Retina (tissue), 1 donor: ENCODE measurements around the gene CILP.

Experiments used
- DNase-seq: peaks from one replicate; pipeline ENCODE4 v3.0.0-alpha.2; 2016

The CILP gene

DNA sequence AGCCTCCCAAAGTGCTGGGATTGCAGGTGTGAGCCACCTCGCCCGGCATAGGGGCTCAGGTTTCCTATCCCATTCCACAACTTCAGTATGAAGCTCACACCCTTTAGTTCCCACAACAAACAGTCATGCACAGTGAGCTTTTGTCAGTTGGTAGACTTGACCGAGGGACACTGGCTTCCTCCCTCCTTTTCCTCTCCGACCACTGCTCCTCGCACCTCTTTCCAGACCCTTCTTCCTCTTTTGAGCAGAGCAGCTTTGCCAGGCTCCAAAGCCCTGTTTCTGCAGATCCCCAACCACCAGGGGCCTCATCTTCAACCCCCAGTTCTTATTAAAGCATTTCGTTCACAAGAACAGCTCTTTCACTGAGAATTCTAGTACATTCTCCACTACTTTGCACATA is 12.7 kb upstream of the CILP start:
- DNase-seq: no peak

DNA sequence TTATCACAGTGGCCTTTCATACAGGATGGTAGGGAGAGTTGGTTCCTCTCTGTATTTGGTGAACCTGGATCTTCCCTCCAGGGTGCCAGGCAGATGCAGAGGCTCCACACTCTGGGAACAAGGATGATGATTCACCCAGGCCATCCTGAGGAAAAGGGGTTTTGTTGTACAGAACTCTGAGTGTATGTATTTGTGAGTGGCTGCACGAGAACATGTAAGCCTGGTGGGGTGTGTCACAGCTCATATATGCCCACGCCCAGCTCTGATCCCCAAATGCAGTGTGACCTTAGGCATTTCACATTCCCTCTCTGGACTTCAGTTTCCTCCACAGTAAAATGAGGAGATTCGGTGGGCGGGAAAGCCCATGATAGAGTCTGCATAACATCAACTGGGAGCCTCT is 11.6 kb upstream of the CILP start:
- no peak for DNase-seq

DNA sequence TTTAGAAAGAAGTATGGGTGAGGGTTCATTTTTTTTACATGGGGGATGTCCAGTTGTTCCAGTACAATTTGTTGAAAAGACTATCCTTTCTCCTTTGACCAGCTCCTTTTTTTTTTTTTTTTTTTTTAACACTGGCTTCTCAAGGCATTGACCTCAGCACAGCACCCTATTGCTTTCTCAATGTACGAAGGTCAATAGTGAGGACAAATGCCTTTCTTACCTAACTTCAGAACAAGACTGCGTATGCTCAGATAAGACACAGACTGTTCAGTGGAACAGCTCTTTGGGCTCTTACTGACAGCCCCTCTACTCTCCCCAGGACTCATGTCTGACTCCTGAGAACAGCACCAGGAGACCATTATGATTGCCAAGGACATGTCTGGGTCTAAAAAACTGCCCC is 10.4 kb upstream of the CILP start:
- DNase-seq: no peak

DNA sequence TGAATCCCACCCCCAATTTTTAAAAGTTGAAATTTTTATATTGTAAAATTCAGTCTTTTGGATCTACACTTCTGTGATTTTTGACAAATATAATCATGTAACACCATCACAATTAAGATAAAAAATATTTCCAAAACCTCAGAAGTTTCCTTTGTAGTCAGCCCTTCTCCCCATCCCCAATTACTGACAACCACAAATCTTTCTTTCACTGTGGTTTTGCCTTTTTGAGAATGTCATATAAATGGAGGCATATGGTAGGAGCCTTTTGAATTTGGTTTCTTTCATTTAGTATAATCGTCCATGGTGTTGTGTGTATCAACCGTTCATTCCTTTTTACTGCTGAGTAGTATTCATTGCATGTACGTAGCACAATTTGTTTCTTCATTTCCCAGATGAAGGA is 7.9 kb upstream of the CILP start:
- DNase-seq: no peak

DNA sequence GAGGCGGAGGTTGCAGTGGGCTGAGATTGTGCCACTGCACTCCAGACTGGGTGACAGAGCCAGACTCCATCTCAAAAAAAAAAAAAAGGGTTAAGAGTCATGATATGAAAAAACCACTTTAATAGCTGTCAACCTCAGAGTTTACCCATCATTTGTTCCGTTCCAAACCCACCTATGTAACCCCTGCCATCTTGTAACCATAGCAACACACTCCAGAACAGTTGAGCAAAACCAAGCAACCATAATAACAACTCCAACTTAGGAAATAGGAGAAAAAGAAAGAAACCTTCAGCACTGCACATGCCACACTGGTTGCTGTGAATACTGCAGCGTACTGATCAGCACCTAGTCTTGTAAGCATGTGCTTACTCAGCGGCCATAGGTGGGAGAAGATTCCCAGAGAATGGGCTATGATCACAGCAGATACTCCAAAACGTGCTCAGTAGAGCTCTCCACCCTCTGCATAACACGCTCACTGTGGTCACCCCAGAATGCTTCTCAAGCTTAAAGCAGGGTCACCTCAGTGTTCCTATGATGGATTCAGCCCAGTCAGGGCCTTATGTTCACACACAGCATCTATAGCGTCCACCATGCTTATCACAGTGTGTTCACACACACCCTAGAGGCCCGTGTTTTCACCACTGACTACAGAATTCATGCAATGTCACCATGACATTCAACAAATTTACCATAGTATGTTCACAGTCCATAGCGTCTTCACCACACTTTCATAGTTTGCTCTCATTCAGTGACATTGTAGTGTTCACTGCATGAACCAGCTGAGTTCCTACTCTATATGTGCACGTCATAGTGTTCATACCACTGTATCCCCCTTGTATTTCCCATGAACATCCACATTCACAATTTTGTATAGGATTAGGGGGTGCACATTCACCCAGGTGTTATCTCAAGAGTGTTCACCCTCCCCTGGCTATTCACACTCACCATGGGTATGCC is 6.5 kb upstream of the CILP start:
- DNase-seq: no peak

DNA sequence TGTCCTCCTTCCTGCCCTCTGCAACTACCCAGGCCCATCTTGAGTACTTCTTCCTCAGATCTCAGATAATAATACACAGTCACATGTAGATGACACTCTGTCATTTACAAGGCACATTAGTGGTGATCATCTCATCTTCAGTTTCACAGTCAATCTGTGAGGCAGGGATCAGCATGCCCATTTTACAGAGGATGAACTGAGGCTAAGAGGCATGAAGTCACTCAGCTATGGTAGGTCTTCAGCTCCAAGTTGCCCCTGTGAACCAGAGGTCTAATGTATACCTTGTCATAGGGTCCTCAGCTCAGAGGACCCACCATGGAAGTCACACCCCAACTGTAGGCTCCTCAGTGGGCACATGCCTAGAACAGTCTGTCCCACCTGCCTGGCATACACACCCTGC is 4.2 kb upstream of the CILP start:
- DNase-seq: no peak

DNA sequence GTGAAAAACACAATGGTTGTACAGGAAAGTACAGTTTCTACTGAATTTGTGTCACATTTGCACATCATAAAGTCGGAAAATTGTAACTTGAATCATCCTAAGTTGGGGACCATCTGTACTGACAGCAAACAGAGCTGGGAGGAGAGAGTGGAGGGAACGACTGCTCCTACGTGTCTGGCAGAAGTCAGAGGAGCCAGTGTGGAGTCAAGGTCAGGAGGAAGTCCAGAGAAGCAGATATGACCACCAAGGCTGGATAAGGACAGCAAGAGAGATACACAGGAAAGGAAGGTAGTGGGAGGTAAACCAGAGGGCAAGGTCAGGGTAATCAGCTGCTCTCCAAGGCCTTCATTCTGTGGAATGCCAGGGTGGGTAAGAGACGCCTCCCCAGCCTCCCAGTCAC is 2.7 kb upstream of the CILP start:
- no peak for DNase-seq

DNA sequence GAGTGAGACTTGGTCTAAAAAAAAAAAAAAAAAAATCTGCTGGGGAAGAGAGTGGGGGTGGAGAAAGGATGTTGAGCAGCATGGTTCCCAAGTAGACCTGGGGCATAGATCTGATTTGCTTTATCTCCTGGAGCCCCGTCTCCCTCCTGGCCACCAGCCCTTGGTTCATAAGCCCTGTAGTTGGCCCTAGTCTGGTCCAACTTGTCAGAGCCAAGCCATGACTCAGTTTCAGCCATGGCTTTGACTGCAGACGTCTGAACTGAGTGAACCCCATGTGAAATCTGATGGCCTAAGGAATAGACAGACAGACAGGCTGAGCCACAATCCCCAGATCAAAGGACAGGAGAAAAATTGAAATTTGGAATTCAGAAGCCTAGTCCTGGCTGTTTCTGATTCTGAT is 2.0 kb upstream of the CILP start:
- DNase-seq: no peak

DNA sequence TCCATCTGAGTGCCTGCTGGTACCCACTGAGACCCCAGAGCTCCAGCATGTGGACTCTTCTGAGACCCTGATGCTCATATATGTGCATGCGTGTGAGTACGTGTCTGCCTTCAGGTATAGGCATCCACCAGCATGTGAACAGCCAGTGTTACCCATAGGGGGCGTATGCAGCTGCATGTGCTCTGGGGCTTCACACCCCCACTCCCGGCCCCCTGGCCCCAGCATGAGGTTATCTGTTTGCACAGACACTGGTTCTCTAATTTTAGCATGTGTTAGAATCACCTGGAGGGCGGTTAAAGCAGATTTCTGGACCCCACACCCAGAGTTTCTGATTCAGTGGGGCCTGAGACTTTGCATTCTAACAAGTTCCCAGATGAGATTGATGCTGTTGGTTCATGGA is 824 bp upstream of the CILP start:
- no peak for DNase-seq

DNA sequence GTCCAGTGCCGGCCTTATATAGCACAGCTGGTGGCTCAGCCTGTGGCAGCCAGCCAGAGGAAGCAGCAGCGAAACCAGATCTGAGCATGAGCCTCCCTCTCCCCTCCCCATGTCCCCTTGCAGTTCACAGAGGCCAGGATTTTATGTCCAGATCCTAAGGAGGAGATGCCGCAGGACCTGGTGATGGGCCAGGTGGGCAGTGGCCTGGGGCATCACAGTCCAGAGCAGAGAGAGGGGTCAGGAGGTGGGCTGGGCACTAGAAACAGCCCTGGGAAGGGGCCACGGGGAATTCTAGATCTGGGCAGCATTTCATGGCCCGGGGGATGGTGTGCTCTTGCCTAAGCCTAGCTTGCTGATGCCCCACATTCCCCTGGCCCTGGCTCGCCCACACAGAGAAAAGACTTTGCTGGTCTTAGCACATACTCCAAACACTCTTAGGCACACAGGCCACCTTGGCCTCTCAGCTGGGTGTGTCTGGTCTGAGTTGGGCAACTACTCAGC is 259 bp upstream of the CILP start:
- DNase-seq: no peak

DNA sequence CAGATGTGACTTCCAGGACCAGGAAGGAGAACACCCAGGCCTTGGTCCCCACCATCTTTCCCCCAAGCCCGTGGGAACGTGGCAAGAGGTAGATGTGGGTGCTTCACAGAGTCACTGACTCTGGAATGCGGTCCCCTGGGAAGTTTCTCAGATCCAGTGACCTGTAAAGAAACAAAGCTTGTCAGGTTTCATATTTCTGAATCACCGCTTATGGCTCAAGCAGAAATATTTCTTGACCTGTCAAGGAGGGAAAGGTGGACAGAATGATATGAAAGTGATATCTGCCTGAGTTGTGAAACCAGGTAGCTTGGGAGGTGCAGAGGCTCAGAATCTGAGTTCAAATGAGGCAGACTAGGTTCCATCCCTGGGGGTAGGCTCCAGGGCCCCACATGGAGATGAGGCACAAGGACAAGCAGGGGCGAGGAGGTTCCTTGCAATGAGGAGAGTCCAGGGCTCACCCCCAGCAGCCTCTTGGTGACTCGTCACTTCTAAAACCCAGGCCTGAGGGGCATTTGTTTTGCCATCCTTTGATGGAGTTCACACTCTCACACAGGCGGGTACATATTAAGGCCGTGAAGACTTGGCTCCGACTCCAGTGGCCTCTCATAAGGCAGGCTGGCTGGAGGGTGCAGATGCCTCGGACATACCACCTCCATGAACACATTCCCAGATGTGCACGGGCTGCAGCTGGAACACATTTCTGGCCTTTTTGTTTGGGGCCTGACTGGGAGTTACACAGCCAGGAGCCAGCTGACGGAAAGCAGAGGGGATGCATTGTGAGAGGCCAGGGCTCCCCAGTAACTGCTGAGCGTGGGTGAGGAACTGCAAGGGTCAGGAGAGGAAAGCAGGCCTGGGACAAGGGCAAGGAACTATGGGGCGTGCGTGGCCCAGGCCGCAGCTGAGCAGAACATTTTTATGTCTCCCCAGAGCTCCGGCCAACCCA is 1.3 kb downstream of the CILP start:
- DNase-seq: no peak

DNA sequence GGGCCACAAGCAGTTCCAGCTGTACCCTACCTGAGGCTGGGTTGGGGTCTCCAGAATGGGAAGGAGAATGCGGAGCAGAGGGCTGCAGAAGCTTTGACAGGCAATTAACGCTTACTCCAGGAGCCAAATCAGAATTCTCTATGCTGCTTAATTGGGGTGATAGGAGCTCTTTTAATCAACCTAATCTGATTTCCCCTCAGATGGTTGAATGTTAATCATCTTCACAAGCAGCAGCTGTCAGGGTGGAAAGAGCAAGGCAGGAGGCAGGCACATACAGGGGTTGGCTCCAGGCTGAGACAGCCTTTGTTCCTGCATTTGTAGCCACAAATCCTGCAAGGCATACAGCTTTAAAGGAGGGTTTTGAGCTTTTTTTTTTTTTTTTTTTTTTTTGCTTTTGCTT is 2.6 kb downstream of the CILP start:
- peak; percentile 61 for DNase-seq

DNA sequence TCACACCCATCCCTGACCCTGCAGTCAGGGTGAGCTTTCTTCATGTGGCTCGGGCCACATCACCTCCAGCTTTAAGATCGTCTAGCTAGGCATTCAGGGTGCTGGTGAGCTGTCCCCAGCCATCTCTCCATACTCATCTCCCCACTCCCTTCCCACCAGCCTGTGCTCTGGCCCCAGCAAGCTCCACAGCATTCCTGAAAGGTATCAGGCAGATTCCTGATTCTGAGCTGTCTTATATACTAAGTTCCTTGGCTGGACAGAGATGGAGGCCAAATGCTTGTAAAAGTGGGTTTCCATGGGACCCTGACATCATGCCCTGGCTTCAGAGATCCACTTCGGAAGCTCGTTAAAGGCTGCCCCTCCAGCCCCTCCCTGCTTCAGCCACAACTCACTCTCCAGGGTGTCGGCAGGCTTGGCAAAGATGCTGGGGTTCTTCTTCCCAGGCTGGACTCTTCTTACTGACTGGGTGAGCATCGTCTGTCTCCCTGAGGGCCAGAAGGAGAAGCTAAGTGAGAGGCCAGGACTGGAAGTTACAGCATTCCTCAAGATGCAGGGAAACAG is 3.9 kb downstream of the CILP start:
- no peak for DNase-seq

DNA sequence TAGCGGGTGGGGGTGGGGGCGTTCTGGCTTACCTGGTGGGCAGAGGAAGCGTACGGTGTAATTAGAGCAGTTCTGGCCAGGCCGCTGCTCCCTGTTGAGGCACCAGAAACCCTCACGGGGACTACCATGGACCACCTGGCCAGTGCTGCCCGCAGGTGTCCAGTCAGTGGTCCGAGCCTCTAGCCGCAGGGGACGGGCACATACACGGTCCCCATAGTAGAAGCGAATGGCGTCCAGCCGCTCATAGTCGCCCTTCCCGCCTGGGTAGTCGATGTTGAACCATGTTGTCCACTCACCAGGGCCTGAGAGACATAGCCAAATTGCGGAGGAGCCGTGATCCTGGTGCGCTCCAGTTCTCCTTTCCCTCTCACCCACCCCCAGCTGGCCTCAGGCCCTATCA is 4.5 kb downstream of the CILP start:
- no peak for DNase-seq

DNA sequence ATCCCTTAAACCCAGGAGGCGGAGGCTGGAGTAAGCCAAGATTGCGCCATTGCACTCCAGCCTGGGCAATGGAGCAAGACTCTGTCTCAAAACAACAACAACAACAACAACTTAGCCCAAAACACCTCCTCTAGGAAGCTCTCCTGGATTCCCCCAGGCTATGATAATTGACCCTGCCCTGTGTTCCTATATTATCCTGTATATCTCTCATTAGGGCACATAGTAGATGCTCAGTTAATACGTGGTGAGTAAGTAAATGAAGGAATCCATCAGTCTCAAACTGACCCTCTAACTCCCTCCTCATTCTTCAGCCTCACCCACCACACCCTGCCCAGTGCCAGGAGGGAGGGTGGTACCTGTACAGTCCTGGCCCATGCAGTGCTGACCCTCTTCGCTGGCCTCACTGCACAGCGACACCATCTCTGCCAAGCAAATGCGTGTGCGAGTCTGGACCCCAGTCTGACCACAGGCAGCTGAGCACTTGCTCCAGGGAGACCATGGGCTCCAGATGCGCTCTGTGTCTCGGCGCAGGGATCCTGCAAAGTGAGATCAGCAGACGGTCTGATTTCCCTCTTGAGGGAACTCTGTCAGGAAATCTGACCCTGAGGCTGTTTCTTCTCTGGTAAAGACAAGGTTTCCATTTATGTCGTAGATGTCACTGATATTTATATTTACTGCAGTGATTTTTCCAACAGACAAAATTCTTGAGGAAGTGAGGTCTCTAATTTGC is 6.2 kb downstream of the CILP start:
- DNase-seq: no peak

DNA sequence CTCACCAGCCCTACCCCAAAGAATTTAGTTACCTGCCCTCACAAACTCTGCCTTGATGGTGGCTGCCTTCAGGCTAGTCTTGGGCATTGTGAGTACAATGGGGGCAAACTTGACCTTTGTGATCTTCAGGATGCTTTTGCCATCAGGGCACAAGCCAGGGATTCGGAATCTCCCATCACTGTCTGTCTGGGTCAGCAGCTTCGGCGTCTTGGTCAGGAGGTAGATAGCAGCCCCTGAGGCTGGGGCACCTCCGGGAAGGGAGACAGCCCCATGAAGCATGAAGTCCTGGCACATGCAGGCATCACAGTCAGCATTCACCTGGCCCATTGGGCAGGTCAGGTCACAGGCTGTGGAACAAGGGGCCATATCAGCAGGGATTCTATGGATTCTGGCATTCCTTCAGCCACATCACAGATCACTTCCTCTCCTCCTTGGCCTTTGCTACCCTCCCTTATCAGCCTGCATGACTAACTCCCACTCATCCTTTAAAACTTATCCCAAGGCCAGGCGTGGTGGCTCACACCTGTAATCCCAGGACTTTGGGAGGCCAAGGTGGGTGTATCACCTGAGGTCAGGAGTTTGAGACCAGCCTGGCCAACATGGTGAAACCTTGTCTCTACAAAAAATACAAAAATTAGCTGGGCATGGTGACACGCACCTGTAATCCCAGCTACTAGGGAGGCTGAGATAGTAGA is 6.9 kb downstream of the CILP start:
- DNase-seq: no peak

DNA sequence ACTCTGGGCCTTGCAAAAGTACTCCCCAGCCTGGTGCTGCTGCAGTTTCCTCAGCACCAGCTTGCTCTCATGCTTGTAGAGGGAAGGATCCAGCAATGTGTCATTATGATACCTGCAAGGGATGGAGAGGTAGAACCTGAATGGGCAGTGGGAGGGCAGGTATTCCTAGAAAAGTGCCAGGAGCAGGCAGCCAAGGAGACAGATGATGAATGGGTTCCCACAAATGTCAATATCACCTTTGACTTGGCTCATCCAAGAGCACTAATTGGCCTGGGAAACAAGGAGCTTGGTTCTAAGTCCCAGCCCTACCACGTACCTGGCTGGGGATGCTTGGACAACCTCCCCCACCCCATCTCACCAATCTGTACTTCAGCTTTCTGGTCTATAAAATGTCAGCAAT is 9.4 kb downstream of the CILP start:
- DNase-seq: no peak

DNA sequence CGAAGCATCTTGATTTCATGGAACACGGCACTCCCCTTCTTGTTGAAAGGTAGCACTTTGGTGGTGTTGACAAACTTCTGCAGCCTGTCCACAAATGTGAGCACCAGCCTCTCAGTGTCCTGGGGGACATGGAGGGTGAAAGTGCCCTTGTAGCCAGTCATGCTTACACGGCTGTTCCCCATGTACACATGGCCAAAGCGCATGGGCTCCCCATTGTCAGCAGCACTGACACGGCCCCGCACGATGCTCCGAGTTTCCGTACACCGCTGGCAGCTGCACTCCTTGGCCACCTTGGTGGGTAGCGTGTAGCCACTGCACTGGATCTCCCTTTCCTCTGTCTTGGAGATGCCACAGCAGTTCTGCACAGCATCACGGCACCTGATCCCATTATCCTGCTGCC is 12.7 kb downstream of the CILP start:
- DNase-seq: no peak

DNA sequence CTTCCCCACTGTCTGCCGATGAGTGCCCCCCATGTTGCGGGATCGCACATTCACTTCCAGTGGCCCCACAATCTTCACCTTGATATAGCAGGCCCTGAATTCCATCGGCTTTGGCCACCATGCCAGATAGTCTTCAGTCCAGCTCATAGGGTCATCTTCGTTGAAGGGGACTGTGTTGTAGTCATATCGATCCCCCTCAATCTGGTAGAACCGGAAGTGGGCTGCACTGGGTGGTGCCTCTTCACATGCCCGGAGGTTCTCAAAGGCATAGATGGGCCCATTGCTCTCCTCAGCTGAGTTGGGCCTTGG is 14.0 kb downstream of the CILP start:
- no peak for DNase-seq

DNA sequence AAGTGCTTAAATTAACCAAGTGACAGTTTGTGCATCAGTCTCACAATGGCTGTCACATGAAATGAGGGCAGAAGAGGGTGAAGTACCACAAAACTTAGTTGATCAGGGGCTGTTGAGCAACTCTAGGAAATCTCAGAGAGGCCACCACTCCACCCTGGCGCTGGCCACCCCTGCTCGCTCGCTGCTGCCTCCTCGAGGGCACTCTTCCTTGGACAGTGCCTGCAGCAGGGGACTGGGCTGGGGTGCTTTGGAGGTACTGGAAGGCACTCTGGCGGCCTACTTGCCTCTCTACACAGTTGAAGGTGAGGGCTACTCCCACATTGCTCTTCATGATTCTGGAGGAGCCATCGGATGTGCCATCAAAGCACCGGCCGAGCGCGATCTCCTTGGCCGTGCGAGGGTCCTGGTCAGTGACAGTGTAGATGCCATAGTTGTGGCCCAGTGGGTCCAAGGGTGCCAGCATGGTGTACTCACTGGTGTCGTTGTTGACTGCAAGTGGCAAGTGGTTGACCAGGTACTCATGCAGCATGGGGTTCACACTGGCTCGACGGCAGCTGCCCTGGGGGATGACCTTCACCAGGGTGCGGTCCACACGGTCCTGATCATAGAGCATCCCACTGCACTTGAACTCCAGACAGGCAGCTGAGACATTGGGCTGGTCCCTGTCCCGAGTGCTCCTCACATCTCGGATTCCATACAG is 14.5 kb downstream of the CILP start:
- no peak for DNase-seq

DNA sequence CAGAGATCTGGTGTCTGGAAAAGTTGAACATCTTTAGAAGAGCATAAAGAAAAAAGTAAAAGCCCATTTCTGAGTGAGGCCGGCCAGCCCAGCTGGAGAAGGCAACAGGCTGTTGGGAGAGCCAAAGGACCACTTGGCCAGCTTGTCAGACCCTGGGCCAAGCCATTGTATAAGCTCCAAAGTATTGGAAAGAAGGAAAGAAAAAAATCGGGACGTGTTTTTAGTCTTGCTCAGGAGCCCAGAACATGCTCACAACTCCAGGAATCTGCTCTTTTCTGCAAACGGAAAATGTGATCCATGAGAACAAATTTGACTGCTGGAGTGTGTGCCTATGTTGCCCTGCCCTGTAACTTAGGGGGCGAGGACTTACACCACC is 15.7 kb downstream of the CILP start:
- DNase-seq: no peak
